Esophagus squamous epithelium (tissue), 4 donors: ENCODE results near the gene AP3B1.

Experiments
- CTCF ChIP-seq, 6 experiments: fragments of 450-650 bp in 4 of 6; fragments of 200-600 bp in 2 of 6; sonication (generic) in 2 of 6; IDR thresholded peaks; one replicate each; pipeline ENCODE4 v1.5.1; 2016 to 2019; ENCODE audit warnings: antibody characterized with exemption in 6 of 6, mild to moderate bottlenecking in 4 of 6, moderate library complexity in 4 of 6
- POLR2A ChIP-seq, 4 donors: fragments of 450-650 bp; IDR thresholded peaks; one replicate each; pipeline ENCODE4 v1.6.1; 2017; ENCODE audit warnings: antibody characterized with exemption in 4 of 4, mild to moderate bottlenecking in 4 of 4, moderate library complexity in 3 of 4

- no peak for TF ChIP-seq CTCF (IDR thresholded peaks at IDR 0.05)
- TF ChIP-seq POLR2A (IDR thresholded peaks at IDR 0.05): no peak
These were observed 322.6 kb downstream of the AP3B1 start for GRCh38 chr5:77971776-77972468.
